ENCODE results near the gene RAD54L.
"Not testable (repeated sequence)": the region's sequence is repeated elsewhere in the genome, so short reads cannot be mapped to it uniquely, and the experiment has no call there.

DNA sequence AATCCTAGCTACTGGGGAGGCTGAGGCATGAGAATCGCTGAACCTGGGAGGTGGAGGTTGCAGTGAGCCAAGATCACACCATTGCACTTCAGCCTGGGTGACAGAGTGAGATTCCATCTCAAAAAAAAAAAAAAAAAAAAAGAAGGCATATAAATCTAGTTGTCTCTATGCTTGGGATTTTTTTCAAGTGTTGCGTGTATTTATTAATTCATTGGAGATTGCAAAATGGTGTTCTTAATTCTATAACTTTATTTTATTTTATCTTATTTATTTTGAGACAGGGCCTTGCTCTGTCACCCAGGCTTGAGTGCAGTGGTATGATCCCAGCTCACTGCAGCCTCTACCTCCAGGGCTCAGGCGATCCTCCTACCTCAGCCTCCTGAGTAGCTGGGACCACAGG is 16.3 kb upstream of the RAD54L start:
- not testable (repeated sequence) for TF ChIP-seq EP300, POLR2AphosphoS5 (IDR thresholded peaks at IDR 0.05)
- TF ChIP-seq, protein P1, sequence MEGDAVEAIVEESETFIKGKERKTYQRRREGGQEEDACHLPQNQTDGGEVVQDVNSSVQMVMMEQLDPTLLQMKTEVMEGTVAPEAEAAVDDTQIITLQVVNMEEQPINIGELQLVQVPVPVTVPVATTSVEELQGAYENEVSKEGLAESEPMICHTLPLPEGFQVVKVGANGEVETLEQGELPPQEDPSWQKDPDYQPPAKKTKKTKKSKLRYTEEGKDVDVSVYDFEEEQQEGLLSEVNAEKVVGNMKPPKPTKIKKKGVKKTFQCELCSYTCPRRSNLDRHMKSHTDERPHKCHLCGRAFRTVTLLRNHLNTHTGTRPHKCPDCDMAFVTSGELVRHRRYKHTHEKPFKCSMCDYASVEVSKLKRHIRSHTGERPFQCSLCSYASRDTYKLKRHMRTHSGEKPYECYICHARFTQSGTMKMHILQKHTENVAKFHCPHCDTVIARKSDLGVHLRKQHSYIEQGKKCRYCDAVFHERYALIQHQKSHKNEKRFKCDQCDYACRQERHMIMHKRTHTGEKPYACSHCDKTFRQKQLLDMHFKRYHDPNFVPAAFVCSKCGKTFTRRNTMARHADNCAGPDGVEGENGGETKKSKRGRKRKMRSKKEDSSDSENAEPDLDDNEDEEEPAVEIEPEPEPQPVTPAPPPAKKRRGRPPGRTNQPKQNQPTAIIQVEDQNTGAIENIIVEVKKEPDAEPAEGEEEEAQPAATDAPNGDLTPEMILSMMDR (IDR thresholded peaks at IDR 0.05) = not testable (repeated sequence)
